Activated naive CD8-positive, alpha-beta T cell treated with anti-CD3 and anti-CD28 coated beads, Interleukin-2, amount 50 U/mL, for 24 hours (primary cell): Measurements from ENCODE around the gene PERCC1.
"Not testable (repeated sequence)": the region's sequence is repeated elsewhere in the genome, so short reads cannot be mapped to it uniquely, and the experiment has no call there.

Experiments used
- ATAC-seq: fragments of 150-1000 bp; cut with Tn5 transposase; one replicate; pipeline ENCODE4 v1.10.0; 2021
- DNase-seq: peaks from one replicate; pipeline ENCODE4 v3.0.0; 2021
- H3K27ac Mint-ChIP-seq: one replicate; pipeline ENCODE4 v1.8.0; 2021; ENCODE audit warnings: mild to moderate bottlenecking, mixed read lengths
- H3K27me3 Mint-ChIP-seq: one replicate; pipeline ENCODE4 v1.8.0; 2021; ENCODE audit warnings: mixed read lengths
- H3K36me3 Mint-ChIP-seq: one replicate; pipeline ENCODE4 v1.8.0; 2021; ENCODE audit warnings: low read depth, mixed read lengths
- H3K4me1 Mint-ChIP-seq: one replicate; pipeline ENCODE4 v1.8.0; 2021; ENCODE audit warnings: mixed read lengths
- H3K4me3 Mint-ChIP-seq: one replicate; pipeline ENCODE4 v1.8.0; 2021; ENCODE audit warnings: mild to moderate bottlenecking, moderate library complexity, mixed read lengths
- H3K9me3 Mint-ChIP-seq: one replicate; pipeline ENCODE4 v1.8.0; 2021; ENCODE audit warnings: mixed read lengths

PERCC1 gene

GRCh38 chr16:1471569-1472194 lies 40.8 kb downstream of the PERCC1 start:
- H3K27ac Mint-ChIP-seq = no peak overlapping the region
- no peak for ATAC-seq

GRCh38 chr16:1472974-1473373 lies 42.1 kb downstream of the PERCC1 start:
- DNase-seq (no peak), ATAC-seq (no peak)
- peaks cover 2% of the 10 kb centered on the region for H3K36me3 Mint-ChIP-seq
- no peaks in the 10 kb centered on the region for H3K9me3 Mint-ChIP-seq
- H3K27me3 Mint-ChIP-seq = no peaks in the 10 kb centered on the region
- H3K27ac Mint-ChIP-seq = peak overlapping the region; percentile 75
- peak overlapping the region; percentile 62 for H3K4me3 Mint-ChIP-seq
- H3K4me1 Mint-ChIP-seq = peaks cover 36% of the 10 kb centered on the region

More at GRCh38 chr16:1471569-1472194, 40.8 kb downstream of the PERCC1 start:
- Mint-ChIP-seq H3K36me3 (peaks cover 2% of the 10 kb centered on the region), H3K4me3 (no peak overlapping the region), H3K4me1 (peaks cover 36% of the 10 kb centered on the region), H3K27me3 (no peaks in the 10 kb centered on the region), H3K9me3 (no peaks in the 10 kb centered on the region)
- DNase-seq = no peak

GRCh38 chr16:1474082-1474795 lies 43.4 kb downstream of the PERCC1 start:
- Mint-ChIP-seq H3K9me3 (no peaks in the 10 kb centered on the region), H3K27ac (peak overlapping the region; percentile 73), H3K4me3 (peak overlapping the region; percentile 82), H3K4me1 (peaks cover 36% of the 10 kb centered on the region), H3K36me3 (peaks cover 2% of the 10 kb centered on the region), H3K27me3 (peaks cover 1% of the 10 kb centered on the region)
- peak; percentile 31 for ATAC-seq
- DNase-seq = no peak

GRCh38 chr16:1474796-1475551 lies 44.1 kb downstream of the PERCC1 start, which contains the start of gene CLCN7:
TSS of gene CLCN7 (minus strand) at chr16:1475028. CDS start at chr16:1474974, 54 bp downstream.
- DNase-seq (peak; percentile 92), ATAC-seq (peak; percentile 89)
- H3K27ac Mint-ChIP-seq = peak within 1 kb of the TSS; percentile 87
- peaks cover 33% of the 10 kb centered on the region for H3K4me1 Mint-ChIP-seq
- peaks cover 2% of the 10 kb centered on the region for H3K36me3 Mint-ChIP-seq
- H3K9me3 Mint-ChIP-seq = no peaks in the 10 kb centered on the region
- H3K4me3 Mint-ChIP-seq = peak within 1 kb of the TSS; percentile 84
- peaks cover 1% of the 10 kb centered on the region for H3K27me3 Mint-ChIP-seq

- Mint-ChIP-seq H3K4me1 (peaks cover 30% of the 10 kb centered on the region), H3K9me3 (no peaks in the 10 kb centered on the region), H3K4me3 (peak overlapping the region; percentile 84), H3K27ac (peak overlapping the region; percentile 87), H3K36me3 (peaks cover 2% of the 10 kb centered on the region), H3K27me3 (peaks cover 1% of the 10 kb centered on the region)
- DNase-seq (no peak), ATAC-seq (no peak)
Observed at GRCh38 chr16:1475552-1476114, 44.8 kb downstream of the PERCC1 start.

GRCh38 chr16:1477033-1477432 lies 46.2 kb downstream of the PERCC1 start:
- ATAC-seq = no peak
- Mint-ChIP-seq H3K27me3 (peaks cover 1% of the 10 kb centered on the region), H3K9me3 (no peaks in the 10 kb centered on the region), H3K4me3 (no peak overlapping the region), H3K36me3 (peaks cover 2% of the 10 kb centered on the region), H3K4me1 (peaks cover 26% of the 10 kb centered on the region), H3K27ac (no peak overlapping the region)
- DNase-seq = no peak

- not testable (repeated sequence) for H3K27ac Mint-ChIP-seq, ATAC-seq, H3K9me3 Mint-ChIP-seq, H3K4me3 Mint-ChIP-seq, H3K27me3 Mint-ChIP-seq, DNase-seq, H3K36me3 Mint-ChIP-seq
- H3K4me1 Mint-ChIP-seq = peaks cover 17% of the 10 kb centered on the region
Observed at GRCh38 chr16:1478937-1479336, 48.1 kb downstream of the PERCC1 start.

GRCh38 chr16:1481906-1482835 lies 51.3 kb downstream of the PERCC1 start:
- H3K36me3 Mint-ChIP-seq = no peaks in the 10 kb centered on the region
- peaks cover 6% of the 10 kb centered on the region for H3K4me1 Mint-ChIP-seq
- peaks cover 1% of the 10 kb centered on the region for H3K27me3 Mint-ChIP-seq
- no peak overlapping the region for H3K4me3 Mint-ChIP-seq
- ATAC-seq (no peak), DNase-seq (no peak)
- no peak overlapping the region for H3K27ac Mint-ChIP-seq
- H3K9me3 Mint-ChIP-seq = no peaks in the 10 kb centered on the region
